Tibial nerve (tissue), 4 donors: ENCODE measurements around the gene PRM3. TPM values are rescaled to one million over a fixed set of nuclear protein-coding genes. Genes with fewer than 3 reads are reported as not detected.

Source experiments
- DNase-seq, 2 donors: peaks; one replicate each; pipeline ENCODE4 v3.0.0-alpha.2; 2019; ENCODE audit warnings: low spot score in 2 of 2
- H3K27ac ChIP-seq, 4 donors: fragments of 200-600 bp; sonication (generic) in 3 of 4; one replicate each; pipeline ENCODE4 v1.5.1; 2017 to 2019; ENCODE audit warnings: mild to moderate bottlenecking in 1 of 4
- H3K27me3 ChIP-seq, 2 donors: fragments of 200-600 bp; sonication (generic) in 1 of 2; one replicate each; pipeline versions ENCODE4 v1.5.1 to v1.6.0; 2017 to 2019
- H3K36me3 ChIP-seq, 3 donors: fragments of 200-600 bp; sonication (generic); one replicate each; pipeline ENCODE4 v1.5.1; 2018 to 2019
- H3K4me1 ChIP-seq, 4 donors: fragments of 200-600 bp; sonication (generic) in 3 of 4; one replicate each; pipeline ENCODE4 v1.5.1; 2017 to 2019
- H3K4me3 ChIP-seq, 4 donors: fragments of 200-600 bp; sonication (generic) in 3 of 4; one replicate each; pipeline ENCODE4 v1.5.1; 2017 to 2019; ENCODE audit warnings: mild to moderate bottlenecking in 1 of 4, moderate library complexity in 1 of 4
- H3K9me3 ChIP-seq, 4 donors: fragments of 200-600 bp; sonication (generic) in 3 of 4; one replicate each; pipeline ENCODE4 v1.5.1; 2017 to 2019
- EP300 ChIP-seq, 2 donors: sonication (generic); formaldehyde crosslinking; IDR thresholded peaks; one replicate each; pipeline ENCODE4 v1.6.1; 2017; ENCODE audit warnings: antibody characterized with exemption in 2 of 2, mild to moderate bottlenecking in 1 of 2
- POLR2A ChIP-seq, 2 donors: fragments of 450-650 bp; IDR thresholded peaks; one replicate each; pipeline ENCODE4 v1.6.1; 2017; ENCODE audit warnings: antibody characterized with exemption in 2 of 2, mild to moderate bottlenecking in 2 of 2, moderate library complexity in 2 of 2
- WGBS, 2 donors: methylation state at CpG; one replicate each; pipeline ENCODE4 v1.1.5; 2018; 5-methylcytosine and 5-hydroxymethylcytosine counted together
- total RNA-seq, 4 donors: library from RNA; depleted of rRNA; stranded (reverse); fragments of >200 nt; gene quantifications; one replicate each; pipeline ENCODE4 v1.1.0, GENCODE V29; 2016
- TF ChIP-seq, protein P1 (sequence below), 5 experiments: fragments of 200-600 bp in 3 of 5; fragments of 450-650 bp in 2 of 5; sonication (generic) in 3 of 5; IDR thresholded peaks; one replicate each; pipeline ENCODE4 v1.5.1; 2016 to 2019; ENCODE audit warnings: antibody characterized with exemption in 5 of 5, mild to moderate bottlenecking in 3 of 5, moderate library complexity in 2 of 5

Gene PRM3
- total RNA-seq, 4 donors from 2014 or later: not detected

DNA sequence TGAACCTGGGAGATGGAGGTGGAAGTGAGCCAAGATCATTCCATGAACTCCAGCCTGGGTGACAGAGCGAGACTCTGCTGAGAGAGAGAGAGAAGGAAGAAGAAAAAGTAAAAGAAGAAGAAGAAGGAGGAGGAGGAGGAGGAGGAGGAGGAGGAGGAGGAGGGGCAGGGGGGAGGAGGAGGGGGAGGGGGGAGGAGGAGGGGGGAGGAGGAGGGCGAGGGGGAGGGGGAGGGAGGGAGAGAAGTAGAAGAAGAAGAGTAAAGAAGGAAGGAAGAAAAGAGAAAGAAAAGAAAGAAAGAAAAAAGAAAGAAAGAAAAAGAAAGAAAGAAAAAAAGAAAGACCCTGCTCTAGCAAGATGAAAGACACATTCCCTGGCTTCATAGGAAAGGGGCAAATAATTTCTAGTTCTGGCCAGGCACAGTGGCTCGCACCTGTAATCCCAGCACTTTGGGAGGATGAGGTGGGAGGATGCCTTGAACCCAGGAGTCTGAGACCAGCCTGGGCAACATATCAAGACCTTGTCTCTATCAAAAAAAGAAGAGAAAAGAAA is 41.1 kb downstream of the PRM3 start:
- WGBS, 2 donors: 88 to 100% methylated on average over 2 of the region's 3 CpGs

DNA sequence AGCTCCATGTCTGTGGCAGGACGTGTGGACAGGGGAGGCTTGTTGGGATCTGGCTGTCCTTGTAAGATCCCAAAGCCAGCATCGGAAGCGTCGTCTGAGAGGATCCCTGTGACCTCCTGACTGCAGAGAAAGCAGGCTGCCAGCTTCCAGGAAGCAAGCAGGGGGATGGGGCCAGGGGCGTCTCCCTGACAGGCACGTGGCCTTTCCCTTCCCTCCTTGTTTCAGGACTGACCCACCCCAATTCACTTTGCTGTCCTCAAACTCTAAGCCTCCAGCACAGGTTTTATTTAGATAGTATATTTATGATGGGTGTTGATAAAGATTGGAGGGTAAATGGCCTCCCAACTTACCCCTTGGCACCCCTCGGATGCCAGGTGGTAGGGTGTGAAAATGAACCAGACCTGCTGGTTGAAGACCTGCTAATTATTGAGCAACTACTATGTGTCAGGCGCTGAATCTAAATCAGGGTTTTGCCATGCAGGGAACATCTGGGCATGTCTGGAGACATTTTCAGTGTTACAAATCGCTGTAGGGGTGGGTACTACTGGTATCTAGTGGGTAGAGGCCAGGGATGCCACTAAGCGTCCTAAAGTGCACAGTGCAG is 42.0 kb downstream of the PRM3 start:
- Histone ChIP-seq H3K36me3 (no peaks in the 10 kb centered on the region), H3K9me3 (no peaks in the 10 kb centered on the region), H3K4me3 (no peak overlapping the region), H3K4me1 (peaks cover 0 to 9% (median 3%) of the 10 kb centered on the region in 4 donors), H3K27ac (no peak overlapping the region), H3K27me3 (peaks cover 0 to 3% of the 10 kb centered on the region in 2 donors)
- DNase-seq: no peak
- TF ChIP-seq POLR2A (IDR thresholded peaks at IDR 0.05) (no peak), EP300 (IDR thresholded peaks at IDR 0.05) (no peak)
- TF ChIP-seq, protein P1, sequence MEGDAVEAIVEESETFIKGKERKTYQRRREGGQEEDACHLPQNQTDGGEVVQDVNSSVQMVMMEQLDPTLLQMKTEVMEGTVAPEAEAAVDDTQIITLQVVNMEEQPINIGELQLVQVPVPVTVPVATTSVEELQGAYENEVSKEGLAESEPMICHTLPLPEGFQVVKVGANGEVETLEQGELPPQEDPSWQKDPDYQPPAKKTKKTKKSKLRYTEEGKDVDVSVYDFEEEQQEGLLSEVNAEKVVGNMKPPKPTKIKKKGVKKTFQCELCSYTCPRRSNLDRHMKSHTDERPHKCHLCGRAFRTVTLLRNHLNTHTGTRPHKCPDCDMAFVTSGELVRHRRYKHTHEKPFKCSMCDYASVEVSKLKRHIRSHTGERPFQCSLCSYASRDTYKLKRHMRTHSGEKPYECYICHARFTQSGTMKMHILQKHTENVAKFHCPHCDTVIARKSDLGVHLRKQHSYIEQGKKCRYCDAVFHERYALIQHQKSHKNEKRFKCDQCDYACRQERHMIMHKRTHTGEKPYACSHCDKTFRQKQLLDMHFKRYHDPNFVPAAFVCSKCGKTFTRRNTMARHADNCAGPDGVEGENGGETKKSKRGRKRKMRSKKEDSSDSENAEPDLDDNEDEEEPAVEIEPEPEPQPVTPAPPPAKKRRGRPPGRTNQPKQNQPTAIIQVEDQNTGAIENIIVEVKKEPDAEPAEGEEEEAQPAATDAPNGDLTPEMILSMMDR (IDR thresholded peaks at IDR 0.05): no peak
- WGBS, 2 donors: 64 to 66% methylated on average over 10 of the region's 10 CpGs

More for the DNA sequence above, 41.1 kb downstream of the PRM3 start:
- H3K4me3 ChIP-seq: no peak overlapping the region
- TF ChIP-seq EP300 (IDR thresholded peaks at IDR 0.05) (no peak), POLR2A (IDR thresholded peaks at IDR 0.05) (no peak)
- TF ChIP-seq, protein P1 (IDR thresholded peaks at IDR 0.05): no peak
- peaks cover 0 to 3% of the 10 kb centered on the region in 2 donors for H3K27me3 ChIP-seq
- H3K9me3 ChIP-seq: no peaks in the 10 kb centered on the region
- no peaks in the 10 kb centered on the region for H3K36me3 ChIP-seq
- no peak for DNase-seq
- H3K4me1 ChIP-seq: peaks cover 0 to 9% (median 3%) of the 10 kb centered on the region in 4 donors
- H3K27ac ChIP-seq: peak overlapping the region in 1 of 4 donors; percentile 78

DNA sequence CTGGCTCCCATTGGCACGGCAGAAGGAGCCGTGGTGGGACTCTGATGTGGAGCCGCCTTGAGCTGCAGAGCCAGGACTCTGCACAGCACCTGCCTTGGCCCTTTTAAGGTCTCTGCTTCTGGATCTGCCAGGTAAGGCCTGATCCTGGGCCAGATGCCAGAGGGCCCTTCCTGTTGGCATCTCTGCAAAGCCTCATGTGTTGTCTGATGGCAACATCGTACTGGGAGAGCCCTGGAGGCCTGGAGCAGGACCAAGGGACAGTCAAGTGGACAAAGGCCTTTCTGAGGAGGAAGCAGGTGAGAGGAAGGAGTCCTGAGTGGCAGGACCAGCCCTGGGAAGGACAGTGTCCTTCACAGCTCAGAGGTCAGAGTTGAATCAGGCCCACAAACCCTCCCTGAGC is 43.5 kb downstream of the PRM3 start:
- H3K36me3 ChIP-seq: no peaks in the 10 kb centered on the region
- TF ChIP-seq POLR2A (IDR thresholded peaks at IDR 0.05): no peak
- no peak for TF ChIP-seq EP300 (IDR thresholded peaks at IDR 0.05)
- TF ChIP-seq, protein P1 (IDR thresholded peaks at IDR 0.05): no peak
- peaks cover 0 to 17% (median 3%) of the 10 kb centered on the region in 4 donors for H3K4me1 ChIP-seq
- H3K4me3 ChIP-seq: no peak overlapping the region
- no peak overlapping the region for H3K27ac ChIP-seq
- H3K27me3 ChIP-seq: peaks cover 0 to 3% of the 10 kb centered on the region in 2 donors
- 76 to 80% methylated on average over 4 of the region's 4 CpGs for WGBS, 2 donors
- no peak for DNase-seq
- H3K9me3 ChIP-seq: no peaks in the 10 kb centered on the region

DNA sequence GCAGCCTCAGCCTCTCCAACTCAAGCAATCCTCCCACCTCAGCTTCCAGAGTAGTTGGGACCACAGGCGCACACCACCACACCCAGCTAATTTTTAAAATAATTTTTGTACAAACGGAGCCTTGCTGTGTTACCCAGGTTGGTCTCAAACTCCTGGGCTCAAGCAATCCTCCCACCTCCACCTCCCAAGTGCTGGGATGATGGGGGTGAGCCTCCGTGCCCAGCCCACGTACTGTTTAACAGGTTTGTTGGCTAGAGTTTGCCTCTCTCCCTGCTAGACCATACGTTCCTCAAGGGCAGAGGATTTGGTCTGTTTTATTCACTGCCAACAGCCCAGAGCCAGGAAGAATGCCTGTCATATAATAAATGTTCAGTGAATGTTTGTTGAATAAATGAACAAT is 44.0 kb downstream of the PRM3 start:
- WGBS, 2 donors: 73 to 77% methylated on average over 5 of the region's 5 CpGs
- TF ChIP-seq EP300 (IDR thresholded peaks at IDR 0.05): no peak
- no peak for TF ChIP-seq POLR2A (IDR thresholded peaks at IDR 0.05)
- TF ChIP-seq, protein P1 (IDR thresholded peaks at IDR 0.05): no peak
- H3K9me3 ChIP-seq: no peaks in the 10 kb centered on the region

More for the DNA sequence above, 44.0 kb downstream of the PRM3 start:
- no peak overlapping the region for H3K4me3 ChIP-seq
- no peaks in the 10 kb centered on the region for H3K36me3 ChIP-seq
- H3K4me1 ChIP-seq: peaks cover 0 to 22% (median 3%) of the 10 kb centered on the region in 4 donors
- peaks cover 0 to 3% of the 10 kb centered on the region in 2 donors for H3K27me3 ChIP-seq
- H3K27ac ChIP-seq: no peak overlapping the region
- DNase-seq: no peak
